Esophagus squamous epithelium (tissue), 5 donors: ENCODE measurements around the gene CCDC146. TPM values are rescaled to one million over a fixed set of nuclear protein-coding genes. Genes with fewer than 3 reads are reported as not detected.

Source experiments
- DNase-seq: peaks from one replicate; lab custom pipeline; 2025; lab: John Stamatoyannopoulos, UW
- H3K27ac ChIP-seq, 4 donors: fragments of 200-600 bp; sonication (generic); one replicate each; pipeline ENCODE4 v1.5.1; 2016 to 2019; ENCODE audit warnings: mild to moderate bottlenecking in 1 of 4
- H3K27me3 ChIP-seq, 4 donors: fragments of 200-600 bp; sonication (generic); 1 replicate in 3 of 4; 2 replicates in 1 of 4; pipeline versions ENCODE4 v1.5.1 to v1.6.0; 2017 to 2021; ENCODE audit warnings: antibody characterized with exemption in 1 of 4
- H3K36me3 ChIP-seq, 3 donors: fragments of 200-600 bp; sonication (generic); one replicate each; pipeline ENCODE4 v1.5.1; 2016 to 2019
- H3K4me1 ChIP-seq, 3 donors: fragments of 200-600 bp; sonication (generic); one replicate each; pipeline ENCODE4 v1.5.1; 2017 to 2019
- H3K4me3 ChIP-seq, 4 donors: fragments of 200-600 bp; sonication (generic); 1 replicate in 3 of 4; 2 replicates in 1 of 4; pipeline ENCODE4 v1.5.1; 2016 to 2019; ENCODE audit warnings: mild to moderate bottlenecking in 2 of 4, moderate library complexity in 1 of 4
- H3K9me3 ChIP-seq, 3 donors: fragments of 200-600 bp; sonication (generic); one replicate each; pipeline ENCODE4 v1.5.1; 2016 to 2019
- CTCF ChIP-seq, 6 experiments: fragments of 450-650 bp in 4 of 6; fragments of 200-600 bp in 2 of 6; sonication (generic) in 2 of 6; IDR thresholded peaks; one replicate each; pipeline ENCODE4 v1.5.1; 2016 to 2019; ENCODE audit warnings: antibody characterized with exemption in 6 of 6, mild to moderate bottlenecking in 4 of 6, moderate library complexity in 4 of 6
- POLR2A ChIP-seq, 4 donors: fragments of 450-650 bp; IDR thresholded peaks; one replicate each; pipeline ENCODE4 v1.6.1; 2017; ENCODE audit warnings: antibody characterized with exemption in 4 of 4, mild to moderate bottlenecking in 4 of 4, moderate library complexity in 3 of 4
- WGBS, 2 donors: methylation state at CpG; one replicate each; pipeline ENCODE4 v1.1.5; 2018; 5-methylcytosine and 5-hydroxymethylcytosine counted together
- intact Hi-C: fragments of 100-400 bp; cut with DNase I; formaldehyde crosslinking; loops from one replicate; pipeline ENCODE4 v1.15.0; 2022
- total RNA-seq, 4 donors: library from RNA; depleted of rRNA; stranded (reverse); fragments of >200 nt; gene quantifications; one replicate each; pipeline ENCODE4 v1.1.0, GENCODE V29; 2016
- donor health status: DM: yes; HTN: yes; CAD: no.

The CCDC146 gene
- total RNA-seq, 4 donors from 2014 or later, result 4.6 to 25.0 (median 7.6) TPM

GRCh38 chr7:77239471-77239870 is 117.1 kb downstream of the CCDC146 start:
- no peaks in the 10 kb centered on the region for H3K27me3 ChIP-seq
- no peaks in the 10 kb centered on the region for H3K9me3 ChIP-seq
- no peak overlapping the region for H3K27ac ChIP-seq
- WGBS, 2 donors, result 86 to 92% methylated on average over 3 of the region's 3 CpGs
- no peak overlapping the region for H3K4me3 ChIP-seq
- intact Hi-C loops, result no loop called here
- no peaks in the 10 kb centered on the region for H3K4me1 ChIP-seq
- no peak for DNase-seq
- H3K36me3 ChIP-seq, result peaks cover 0 to 38% (median 0%) of the 10 kb centered on the region in 3 donors
- no peak for TF ChIP-seq POLR2A (IDR thresholded peaks at IDR 0.05)
- TF ChIP-seq CTCF (IDR thresholded peaks at IDR 0.05), result no peak

GRCh38 chr7:77242068-77242467 is 119.7 kb downstream of the CCDC146 start:
- Histone ChIP-seq H3K9me3 (no peaks in the 10 kb centered on the region), H3K4me1 (peaks cover 0 to 5% (median 0%) of the 10 kb centered on the region in 3 donors), H3K36me3 (peaks cover 0 to 33% (median 0%) of the 10 kb centered on the region in 3 donors), H3K4me3 (no peak overlapping the region), H3K27ac (peak overlapping the region in 2 of 4 donors; percentile 50 to 58), H3K27me3 (no peaks in the 10 kb centered on the region)
- 81 to 100% methylated on average over 2 of the region's 2 CpGs for WGBS, 2 donors
- intact Hi-C loops, result no loop called here
- TF ChIP-seq POLR2A (IDR thresholded peaks at IDR 0.05), result no peak
- TF ChIP-seq CTCF (IDR thresholded peaks at IDR 0.05), result no peak
- DNase-seq, result no peak

DNA sequence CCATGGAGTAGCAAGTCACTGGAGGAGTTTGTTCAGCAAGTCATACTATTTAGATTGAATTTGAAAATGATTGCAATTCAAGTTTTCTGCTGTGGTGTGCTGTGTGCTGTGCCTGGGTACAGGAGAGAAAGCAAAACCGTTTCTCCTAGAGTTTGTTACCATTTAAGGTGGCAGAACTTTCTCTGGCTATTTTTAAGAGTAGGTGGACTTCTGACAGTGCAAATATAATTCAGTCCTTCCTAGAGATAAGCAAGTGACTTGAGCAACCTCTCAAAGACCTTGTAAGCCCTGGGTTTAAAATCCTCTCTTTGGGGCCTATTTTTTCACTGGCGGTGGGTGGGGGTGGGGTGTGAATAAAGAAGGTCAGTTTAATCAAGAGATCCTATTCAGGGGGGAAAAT is 120.1 kb downstream of the CCDC146 start:
- Histone ChIP-seq H3K27me3 (no peaks in the 10 kb centered on the region), H3K4me1 (peaks cover 0 to 5% (median 0%) of the 10 kb centered on the region in 3 donors), H3K9me3 (no peaks in the 10 kb centered on the region), H3K36me3 (peaks cover 0 to 28% (median 0%) of the 10 kb centered on the region in 3 donors), H3K27ac (peak overlapping the region in 2 of 4 donors; percentile 50 to 58), H3K4me3 (no peak overlapping the region)
- intact Hi-C loops, result no loop called here
- no peak for DNase-seq
- TF ChIP-seq CTCF (IDR thresholded peaks at IDR 0.05) (no peak), POLR2A (IDR thresholded peaks at IDR 0.05) (no peak)
- WGBS, 2 donors, result 61 to 69% methylated on average over 2 of the region's 2 CpGs

GRCh38 chr7:77244222-77244934 is 122.0 kb downstream of the CCDC146 start:
- DNase-seq, result no peak
- Histone ChIP-seq H3K4me3 (no peak overlapping the region), H3K27ac (no peak overlapping the region), H3K4me1 (peaks cover 0 to 5% (median 0%) of the 10 kb centered on the region in 3 donors), H3K27me3 (no peaks in the 10 kb centered on the region), H3K36me3 (peaks cover 0 to 17% (median 0%) of the 10 kb centered on the region in 3 donors), H3K9me3 (no peaks in the 10 kb centered on the region)
- intact Hi-C loops, result no loop called here
- TF ChIP-seq POLR2A (IDR thresholded peaks at IDR 0.05) (no peak), CTCF (IDR thresholded peaks at IDR 0.05) (no peak)
- WGBS, 2 donors, result 75 to 88% methylated on average over 6 of the region's 6 CpGs

GRCh38 chr7:77245015-77245755 is 122.8 kb downstream of the CCDC146 start:
- TF ChIP-seq POLR2A (IDR thresholded peaks at IDR 0.05) (no peak), CTCF (IDR thresholded peaks at IDR 0.05) (no peak)
- 80 to 93% methylated on average over 3 to 6 of the region's 7 CpGs for WGBS, 2 donors
- no peak overlapping the region for H3K27ac ChIP-seq

More at GRCh38 chr7:77245015-77245755, 122.8 kb downstream of the CCDC146 start:
- H3K4me3 ChIP-seq, result no peak overlapping the region
- peaks cover 0 to 17% (median 0%) of the 10 kb centered on the region in 3 donors for H3K36me3 ChIP-seq
- intact Hi-C loops, result no loop called here
- no peaks in the 10 kb centered on the region for H3K9me3 ChIP-seq
- peaks cover 0 to 5% (median 0%) of the 10 kb centered on the region in 3 donors for H3K4me1 ChIP-seq
- DNase-seq, result no peak
- H3K27me3 ChIP-seq, result no peaks in the 10 kb centered on the region
